CD4-positive, alpha-beta T cell treated with Interleukin-12 subunit alpha and Interleukin-12 subunit beta, for 1 hour (primary cell): ENCODE data around the gene DUSP2.

ENCODE experiments used
- DNase-seq: peaks from one replicate; pipeline ENCODE4 v3.0.0-alpha.2; 2020

The DUSP2 gene

GRCh38 chr2:96113367-96113677 lies 31.9 kb downstream of the DUSP2 start:
- DNase-seq: no peak

- DNase-seq: no peak
Measured at GRCh38 chr2:96112501-96113366, 32.5 kb downstream of the DUSP2 start.

GRCh38 chr2:96111823-96112500 lies 33.3 kb downstream of the DUSP2 start:
- DNase-seq: no peak

GRCh38 chr2:96111257-96111640 lies 34.0 kb downstream of the DUSP2 start:
- DNase-seq: no peak

GRCh38 chr2:96110621-96111256 lies 34.5 kb downstream of the DUSP2 start:
- DNase-seq: no peak

GRCh38 chr2:96109931-96110511 lies 35.2 kb downstream of the DUSP2 start:
- DNase-seq: no peak

GRCh38 chr2:96109361-96109680 lies 35.9 kb downstream of the DUSP2 start:
- no peak for DNase-seq

GRCh38 chr2:96108541-96109360 lies 36.5 kb downstream of the DUSP2 start:
- no peak for DNase-seq

- DNase-seq: no peak
Measured at GRCh38 chr2:96108151-96108540, 37.1 kb downstream of the DUSP2 start.

- no peak for DNase-seq
Measured at GRCh38 chr2:96107708-96108065, 37.6 kb downstream of the DUSP2 start.

- no peak for DNase-seq
Measured at GRCh38 chr2:96106991-96107707, 38.1 kb downstream of the DUSP2 start.

- no peak for DNase-seq
Measured at GRCh38 chr2:96105994-96106715, 39.1 kb downstream of the DUSP2 start.

GRCh38 chr2:96105152-96105915 lies 39.9 kb downstream of the DUSP2 start:
- no peak for DNase-seq

- no peak for DNase-seq
Measured at GRCh38 chr2:96104487-96104861, 40.8 kb downstream of the DUSP2 start.

- no peak for DNase-seq
Measured at GRCh38 chr2:96103761-96104486, 41.3 kb downstream of the DUSP2 start.

GRCh38 chr2:96103187-96103601 lies 42.0 kb downstream of the DUSP2 start:
- no peak for DNase-seq

GRCh38 chr2:96102596-96103186 lies 42.5 kb downstream of the DUSP2 start:
- DNase-seq: no peak

- DNase-seq: no peak
Measured at GRCh38 chr2:96100893-96101304, 44.3 kb downstream of the DUSP2 start.
